Astrocyte of the cerebellum (primary cell): ENCODE measurements around the gene KRTAP9-3.
A peak's percentile ranks its signal among the peaks of the same experiment; 100 is the strongest.
"Not testable (repeated sequence)": the region's sequence is repeated elsewhere in the genome, so short reads cannot be mapped to it uniquely, and the experiment has no call there.

Experiments
- DNase-seq: peaks from one replicate; pipeline ENCODE4 v3.0.0-alpha.2; 2011; ENCODE audit warnings: low read depth
- H3K4me3 ChIP-seq: 2 replicates; pipeline ENCODE4 v1.5.1; 2011; ENCODE audit warnings: mild to moderate bottlenecking, low read depth, low read length, moderate library complexity
- CTCF ChIP-seq: IDR thresholded peaks from 2 replicates; pipeline ENCODE4 v1.5.1; 2012; ENCODE audit warnings: low read length, low read depth, moderate library complexity, mild to moderate bottlenecking; ENCODE audit errors: missing control alignments
- in situ Hi-C: cut with HindIII; loops from 2 replicates; pipeline ENCODE4 v1.10.0; 2017; ENCODE audit warnings: low sequenced_read_pairs

KRTAP9-3 gene

GRCh38 chr17:41232399-41233105, at the start of gene KRTAP9-3:
Gene KRTAP9-3 (plus strand): TSS chr17:41232449. CDS start chr17:41232502, 53 bp downstream.
- in situ Hi-C loops, H3K4me3 ChIP-seq, DNase-seq: not testable (repeated sequence)

- TF ChIP-seq CTCF, result no peak
- in situ Hi-C loops, result no loop called here
- H3K4me3 ChIP-seq, result no peak within 1 kb of the TSS
- no peak for DNase-seq
These were observed 47.7 kb upstream of the KRTAP9-3 start, which contains the start of gene KRTAP4-1 for GRCh38 chr17:41184480-41184961. Gene KRTAP4-1 (minus strand): TSS chr17:41184911. CDS start chr17:41184854, 57 bp downstream.

GRCh38 chr17:41185001-41185400, 47.2 kb upstream of the KRTAP9-3 start:
- TF ChIP-seq CTCF, result no peak
- no peak for DNase-seq
- in situ Hi-C loops, result no loop called here
- H3K4me3 ChIP-seq, result no peak overlapping the region

GRCh38 chr17:41186872-41187271, 45.4 kb upstream of the KRTAP9-3 start:
- DNase-seq, result peak; percentile 3
- no peak overlapping the region for H3K4me3 ChIP-seq
- no peak for TF ChIP-seq CTCF
- in situ Hi-C loops, result no loop called here

GRCh38 chr17:41189837-41190318, 42.4 kb upstream of the KRTAP9-3 start, which contains the start of gene KRTAP9-1:
Gene KRTAP9-1 (plus strand): TSS chr17:41189887. CDS start chr17:41189887, 0 bp downstream.
- in situ Hi-C loops, H3K4me3 ChIP-seq, DNase-seq: not testable (repeated sequence)

GRCh38 chr17:41190328-41190727, 41.9 kb upstream of the KRTAP9-3 start:
- TF ChIP-seq CTCF, result no peak
- in situ Hi-C loops, result no loop called here
- no peak for DNase-seq
- H3K4me3 ChIP-seq, result no peak overlapping the region

GRCh38 chr17:41196068-41196467, 36.2 kb upstream of the KRTAP9-3 start:
- in situ Hi-C loops, result no loop called here
- no peak for TF ChIP-seq CTCF
- no peak for DNase-seq
- H3K4me3 ChIP-seq, result no peak overlapping the region
